Astrocyte (in vitro differentiated cells and primary cell): Measurements from ENCODE around the gene FBP2.

Experiments used
- EZH2 ChIP-seq: IDR thresholded peaks from 2 replicates; pipeline ENCODE4 v1.6.1; 2012; ENCODE audit warnings: mild to moderate bottlenecking, low read length, inconsistent platforms; ENCODE audit not compliant: insufficient read depth
- TF ChIP-seq, protein P1 (sequence below): IDR thresholded peaks from 2 replicates; pipeline ENCODE4 v1.5.1; 2011; ENCODE audit warnings: low read depth, mild to moderate bottlenecking, inconsistent platforms, low read length, moderate library complexity; ENCODE audit not compliant: insufficient read depth

GRCh38 chr9:94625835-94626234 lies 32.2 kb upstream of the FBP2 start:
- TF ChIP-seq, protein P1, sequence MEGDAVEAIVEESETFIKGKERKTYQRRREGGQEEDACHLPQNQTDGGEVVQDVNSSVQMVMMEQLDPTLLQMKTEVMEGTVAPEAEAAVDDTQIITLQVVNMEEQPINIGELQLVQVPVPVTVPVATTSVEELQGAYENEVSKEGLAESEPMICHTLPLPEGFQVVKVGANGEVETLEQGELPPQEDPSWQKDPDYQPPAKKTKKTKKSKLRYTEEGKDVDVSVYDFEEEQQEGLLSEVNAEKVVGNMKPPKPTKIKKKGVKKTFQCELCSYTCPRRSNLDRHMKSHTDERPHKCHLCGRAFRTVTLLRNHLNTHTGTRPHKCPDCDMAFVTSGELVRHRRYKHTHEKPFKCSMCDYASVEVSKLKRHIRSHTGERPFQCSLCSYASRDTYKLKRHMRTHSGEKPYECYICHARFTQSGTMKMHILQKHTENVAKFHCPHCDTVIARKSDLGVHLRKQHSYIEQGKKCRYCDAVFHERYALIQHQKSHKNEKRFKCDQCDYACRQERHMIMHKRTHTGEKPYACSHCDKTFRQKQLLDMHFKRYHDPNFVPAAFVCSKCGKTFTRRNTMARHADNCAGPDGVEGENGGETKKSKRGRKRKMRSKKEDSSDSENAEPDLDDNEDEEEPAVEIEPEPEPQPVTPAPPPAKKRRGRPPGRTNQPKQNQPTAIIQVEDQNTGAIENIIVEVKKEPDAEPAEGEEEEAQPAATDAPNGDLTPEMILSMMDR, result no peak
- no peak for TF ChIP-seq EZH2
